Bronchial epithelial cell (primary cell): ENCODE data around the gene UBE2V1. TPM values are rescaled to one million over a fixed set of nuclear protein-coding genes. Genes with fewer than 3 reads are reported as not detected.
A peak's percentile ranks its signal among the peaks of the same experiment; 100 is the strongest.

Source experiments
- DNase-seq: peaks from one replicate; pipeline ENCODE4 v3.0.0-alpha.2; 2010; ENCODE audit warnings: low read depth
- FAIRE-seq: peaks from 2 replicates; lab custom pipeline; 2011; peaks lifted over from hg19 to GRCh38; lab: Jason Lieb, UNC
- H3K27me3 ChIP-seq: 2 replicates; pipeline ENCODE4 v1.5.1; 2011; ENCODE audit warnings: low read length; ENCODE audit not compliant: control insufficient read depth, insufficient read depth
- H3K36me3 ChIP-seq: 2 replicates; pipeline ENCODE4 v1.5.1; 2011; ENCODE audit warnings: low read length; ENCODE audit not compliant: control insufficient read depth, insufficient read depth
- H3K4me3 ChIP-seq: 2 replicates; pipeline ENCODE4 v1.5.1; 2011; ENCODE audit warnings: mild to moderate bottlenecking, low read depth, low read length, control low read depth
- CTCF ChIP-seq: IDR thresholded peaks from 2 replicates; pipeline ENCODE4 v1.5.1; 2011; ENCODE audit warnings: mild to moderate bottlenecking, moderate library complexity, low read length, control low read depth, inconsistent platforms; ENCODE audit not compliant: insufficient read depth, severe bottlenecking
- total RNA-seq: library from RNA; depleted of rRNA; stranded (reverse); fragments of >200 nt; gene quantifications from 2 replicates; pipeline ENCODE4 v1.2.1, GENCODE V29; 2014

UBE2V1 gene
- total RNA-seq, 1 donor from 2014 or later, result 18.4 TPM

DNA sequence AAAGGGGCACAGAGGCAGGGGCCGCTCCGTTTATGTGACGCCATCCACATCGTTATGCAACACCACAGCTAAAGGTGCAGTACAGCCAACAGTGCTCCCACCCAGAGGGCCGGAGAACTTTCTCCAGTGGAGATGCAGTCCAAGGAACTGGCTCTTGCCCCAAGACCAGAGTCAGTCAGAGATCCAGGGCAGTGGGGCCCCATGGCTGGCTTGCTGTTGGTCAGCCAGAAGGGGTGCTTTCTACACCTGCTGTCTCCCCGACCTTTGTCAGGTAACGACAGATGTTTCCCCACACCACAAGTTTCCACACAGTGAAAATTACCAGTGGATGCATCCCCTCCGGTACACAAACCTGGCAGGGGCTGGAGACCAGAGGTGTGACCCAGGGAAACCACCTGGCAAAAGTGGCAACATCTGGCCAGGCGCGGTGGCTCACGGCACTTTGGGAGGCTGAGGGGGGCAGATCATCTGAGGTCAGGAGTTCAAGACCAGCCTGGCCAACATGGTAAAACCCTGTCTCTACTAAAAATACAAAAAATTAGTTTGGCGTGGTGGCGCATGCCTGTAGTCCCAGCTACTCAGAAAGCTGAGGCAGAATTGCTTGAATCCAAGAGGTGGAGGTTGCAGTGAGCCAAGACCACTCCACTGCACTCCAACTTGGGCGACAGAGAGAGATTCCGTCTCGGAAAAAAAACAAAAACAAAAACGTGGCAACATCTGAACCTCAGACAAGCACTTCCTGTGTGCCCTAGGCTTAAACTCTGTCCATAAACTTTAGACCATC lies 34.9 kb downstream of the UBE2V1 start:
- DNase-seq, result no peak
- no peak overlapping the region for H3K4me3 ChIP-seq
- peaks cover 7% of the 10 kb centered on the region for H3K36me3 ChIP-seq
- TF ChIP-seq CTCF, result no peak
- H3K27me3 ChIP-seq, result no peaks in the 10 kb centered on the region
- FAIRE-seq, result no peak

GRCh38 chr20:50073500-50073899 lies 39.5 kb downstream of the UBE2V1 start:
- Histone ChIP-seq H3K27me3 (no peaks in the 10 kb centered on the region), H3K36me3 (no peaks in the 10 kb centered on the region), H3K4me3 (no peak overlapping the region)
- TF ChIP-seq CTCF, result no peak
- FAIRE-seq (no peak), DNase-seq (no peak)

GRCh38 chr20:50071039-50071888 lies 41.7 kb downstream of the UBE2V1 start:
- Histone ChIP-seq H3K4me3 (peak overlapping the region; percentile 13), H3K36me3 (no peaks in the 10 kb centered on the region), H3K27me3 (no peaks in the 10 kb centered on the region)
- DNase-seq, result peak; percentile 53
- FAIRE-seq, result no peak
- peak; percentile 99 for TF ChIP-seq CTCF

GRCh38 chr20:50070361-50070760 lies 42.6 kb downstream of the UBE2V1 start:
- H3K4me3 ChIP-seq, result no peak overlapping the region
- no peak for DNase-seq
- TF ChIP-seq CTCF, result peak; percentile 1
- no peak for FAIRE-seq
- H3K27me3 ChIP-seq, result no peaks in the 10 kb centered on the region
- H3K36me3 ChIP-seq, result no peaks in the 10 kb centered on the region

- DNase-seq, result no peak
- no peak for FAIRE-seq
- Histone ChIP-seq H3K36me3 (no peaks in the 10 kb centered on the region), H3K4me3 (no peak overlapping the region), H3K27me3 (no peaks in the 10 kb centered on the region)
- no peak for TF ChIP-seq CTCF
Measured at GRCh38 chr20:50068041-50068651, 44.8 kb downstream of the UBE2V1 start.
